Peyer's patch (tissue), 4 donors: ENCODE data around the gene HCRTR2. TPM values are rescaled to one million over a fixed set of nuclear protein-coding genes. Genes with fewer than 3 reads are reported as not detected.

ENCODE experiments used
- DNase-seq, 3 donors: peaks; one replicate each; pipeline ENCODE4 v3.0.0-alpha.2; 2017 to 2019
- H3K27ac ChIP-seq, 4 donors: fragments of 200-600 bp; sonication (generic); one replicate each; pipeline ENCODE4 v1.5.1; 2016 to 2019
- H3K27me3 ChIP-seq, 2 donors: fragments of 200-600 bp; sonication (generic); one replicate each; pipeline ENCODE4 v1.5.1; 2019
- H3K36me3 ChIP-seq, 3 donors: fragments of 200-600 bp; sonication (generic); one replicate each; pipeline ENCODE4 v1.5.1; 2016 to 2019
- H3K4me1 ChIP-seq, 4 donors: fragments of 200-600 bp; sonication (generic); one replicate each; pipeline ENCODE4 v1.5.1; 2016 to 2019
- H3K4me3 ChIP-seq, 4 donors: fragments of 200-600 bp; sonication (generic); 1 replicate in 3 of 4; 2 replicates in 1 of 4; pipeline ENCODE4 v1.5.1; 2016 to 2019; ENCODE audit warnings: mild to moderate bottlenecking in 1 of 4
- H3K9me3 ChIP-seq, 4 donors: fragments of 200-600 bp; sonication (generic); one replicate each; pipeline ENCODE4 v1.5.1; 2016 to 2019; ENCODE audit warnings: mild to moderate bottlenecking in 1 of 4
- POLR2A ChIP-seq, 2 donors: fragments of 450-650 bp; IDR thresholded peaks; one replicate each; pipeline ENCODE4 v1.5.1; 2017; ENCODE audit warnings: antibody characterized with exemption in 2 of 2, mild to moderate bottlenecking in 2 of 2, moderate library complexity in 2 of 2
- total RNA-seq, 4 donors: library from RNA; depleted of rRNA; stranded (reverse); fragments of >200 nt; gene quantifications; one replicate each; pipeline ENCODE4 v1.1.0, GENCODE V29; 2016
- TF ChIP-seq, protein P1 (sequence below), 6 experiments: fragments of 450-650 bp in 4 of 6; fragments of 200-600 bp in 2 of 6; sonication (generic) in 1 of 6; IDR thresholded peaks; one replicate each; pipeline ENCODE4 v1.5.1; 2017 to 2019; ENCODE audit warnings: antibody characterized with exemption in 6 of 6, mild to moderate bottlenecking in 3 of 6, moderate library complexity in 1 of 6

Gene HCRTR2
- total RNA-seq, 4 donors from 2014 or later = not detected

DNA sequence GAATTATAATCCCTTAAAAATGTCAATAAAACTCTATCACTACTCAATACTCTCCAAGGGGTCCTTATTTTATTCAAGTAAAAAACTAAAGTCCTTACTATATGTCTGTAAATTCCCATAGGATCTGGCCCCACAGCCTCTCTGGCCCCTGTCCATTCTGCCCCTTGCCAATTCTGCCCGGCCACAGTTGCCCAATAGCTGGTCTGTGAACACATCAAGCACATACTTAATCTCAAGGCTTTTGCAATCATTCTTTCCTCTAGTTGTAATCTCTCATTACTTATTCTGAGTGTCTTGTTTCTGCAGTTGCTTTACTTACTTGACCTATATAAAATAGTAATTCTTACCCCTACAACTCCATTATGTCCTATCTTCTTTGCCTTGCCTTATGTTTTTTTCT lies 130.4 kb downstream of the HCRTR2 start:
- Histone ChIP-seq H3K4me3 (no peak overlapping the region), H3K4me1 (no peaks in the 10 kb centered on the region), H3K9me3 (no peaks in the 10 kb centered on the region), H3K36me3 (no peaks in the 10 kb centered on the region), H3K27me3 (no peaks in the 10 kb centered on the region), H3K27ac (no peak overlapping the region)
- no peak for DNase-seq
- TF ChIP-seq, protein P1, sequence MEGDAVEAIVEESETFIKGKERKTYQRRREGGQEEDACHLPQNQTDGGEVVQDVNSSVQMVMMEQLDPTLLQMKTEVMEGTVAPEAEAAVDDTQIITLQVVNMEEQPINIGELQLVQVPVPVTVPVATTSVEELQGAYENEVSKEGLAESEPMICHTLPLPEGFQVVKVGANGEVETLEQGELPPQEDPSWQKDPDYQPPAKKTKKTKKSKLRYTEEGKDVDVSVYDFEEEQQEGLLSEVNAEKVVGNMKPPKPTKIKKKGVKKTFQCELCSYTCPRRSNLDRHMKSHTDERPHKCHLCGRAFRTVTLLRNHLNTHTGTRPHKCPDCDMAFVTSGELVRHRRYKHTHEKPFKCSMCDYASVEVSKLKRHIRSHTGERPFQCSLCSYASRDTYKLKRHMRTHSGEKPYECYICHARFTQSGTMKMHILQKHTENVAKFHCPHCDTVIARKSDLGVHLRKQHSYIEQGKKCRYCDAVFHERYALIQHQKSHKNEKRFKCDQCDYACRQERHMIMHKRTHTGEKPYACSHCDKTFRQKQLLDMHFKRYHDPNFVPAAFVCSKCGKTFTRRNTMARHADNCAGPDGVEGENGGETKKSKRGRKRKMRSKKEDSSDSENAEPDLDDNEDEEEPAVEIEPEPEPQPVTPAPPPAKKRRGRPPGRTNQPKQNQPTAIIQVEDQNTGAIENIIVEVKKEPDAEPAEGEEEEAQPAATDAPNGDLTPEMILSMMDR (IDR thresholded peaks at IDR 0.05) = no peak
- TF ChIP-seq POLR2A (IDR thresholded peaks at IDR 0.05) = no peak

DNA sequence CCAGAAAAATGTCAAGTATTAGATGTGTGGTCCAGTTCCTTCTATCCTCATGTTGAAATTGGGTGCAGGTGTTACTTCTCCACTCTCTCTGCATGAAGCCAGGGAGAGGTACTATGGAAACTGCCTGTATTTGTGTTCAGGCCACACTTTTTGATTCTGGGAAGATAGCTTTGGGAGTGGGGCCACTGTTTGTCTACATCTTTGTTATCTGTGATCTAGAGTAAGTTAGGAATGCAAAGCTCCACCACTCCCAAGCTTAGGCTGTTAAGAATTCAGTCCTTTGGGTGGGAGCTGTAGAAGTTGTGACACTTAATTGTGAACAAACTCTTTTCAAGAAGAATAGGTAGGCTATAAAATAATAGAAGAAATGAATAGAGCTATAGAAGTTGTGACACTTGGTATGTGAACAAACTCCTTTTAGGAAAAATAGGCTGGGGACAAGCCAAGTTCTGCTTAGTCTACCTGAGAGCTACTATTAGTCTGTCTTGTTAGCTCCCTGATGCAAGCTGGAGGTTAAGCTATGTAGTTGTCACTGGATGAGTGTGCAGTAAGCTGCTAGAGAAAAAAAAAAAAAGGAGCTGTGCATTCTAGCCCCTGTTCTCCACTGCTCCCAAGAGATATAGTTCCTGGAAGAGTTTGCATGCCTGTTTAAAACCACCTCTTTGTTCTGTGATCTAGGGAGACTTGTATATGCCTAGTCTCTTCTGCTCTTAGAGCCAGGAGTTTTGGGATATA lies 145.8 kb downstream of the HCRTR2 start:
- H3K4me3 ChIP-seq = no peak overlapping the region
- H3K27me3 ChIP-seq = no peaks in the 10 kb centered on the region
- no peak for TF ChIP-seq POLR2A (IDR thresholded peaks at IDR 0.05)
- TF ChIP-seq, protein P1 (IDR thresholded peaks at IDR 0.05) = no peak
- H3K27ac ChIP-seq = no peak overlapping the region
- no peaks in the 10 kb centered on the region for H3K36me3 ChIP-seq
- no peaks in the 10 kb centered on the region for H3K4me1 ChIP-seq
- no peaks in the 10 kb centered on the region for H3K9me3 ChIP-seq
- no peak for DNase-seq

DNA sequence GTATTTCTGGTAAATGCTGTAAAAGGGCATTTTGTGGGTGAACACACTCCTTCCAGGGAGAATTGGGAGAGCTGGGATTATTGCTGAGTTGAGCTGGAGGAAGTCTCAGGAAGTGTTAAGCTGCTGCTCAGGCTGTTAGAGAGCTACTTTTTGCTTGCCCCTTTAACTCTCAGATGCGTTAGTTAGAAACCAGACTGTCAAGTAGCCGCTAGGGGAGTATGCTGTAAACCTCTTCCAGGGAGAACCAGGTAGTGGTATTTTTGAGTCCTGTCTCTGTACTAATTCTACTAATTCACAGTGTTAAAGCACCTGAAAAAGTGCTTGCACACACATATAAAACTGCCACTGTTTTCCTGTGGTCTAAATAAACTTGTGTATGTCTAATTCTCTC lies 146.4 kb downstream of the HCRTR2 start:
- Histone ChIP-seq H3K9me3 (no peaks in the 10 kb centered on the region), H3K36me3 (no peaks in the 10 kb centered on the region), H3K4me1 (no peaks in the 10 kb centered on the region), H3K4me3 (no peak overlapping the region), H3K27ac (no peak overlapping the region), H3K27me3 (no peaks in the 10 kb centered on the region)
- TF ChIP-seq, protein P1 (IDR thresholded peaks at IDR 0.05) = no peak
- TF ChIP-seq POLR2A (IDR thresholded peaks at IDR 0.05) = no peak
- DNase-seq = no peak

DNA sequence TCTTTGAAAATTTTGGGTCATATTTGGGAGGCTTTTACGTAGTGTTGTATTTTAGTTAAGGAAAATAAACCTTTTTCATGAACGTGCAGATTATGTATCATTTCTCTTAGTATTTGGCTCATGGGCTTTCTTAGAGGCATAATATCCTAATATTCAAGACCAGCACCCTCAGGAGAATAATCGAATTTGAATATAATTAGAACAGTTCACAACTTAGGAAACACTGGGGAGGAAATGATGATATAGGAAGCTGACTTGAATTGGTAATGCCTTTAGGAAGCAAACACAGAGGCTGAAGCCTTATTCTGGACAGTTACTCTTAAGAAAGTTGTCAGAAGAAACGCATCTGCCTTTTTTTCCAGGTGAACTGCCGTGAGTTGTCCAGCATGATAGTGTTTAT lies 152.9 kb downstream of the HCRTR2 start, which contains the start of gene GFRAL:
Gene GFRAL (plus strand): TSS at position 301 of the 400 bp plus-strand sequence. CDS start 86 bp downstream, at position 387.
- DNase-seq = no peak
- Histone ChIP-seq H3K27me3 (no peaks in the 10 kb centered on the region), H3K36me3 (no peaks in the 10 kb centered on the region), H3K9me3 (no peaks in the 10 kb centered on the region), H3K27ac (no peak within 1 kb of the TSS), H3K4me1 (no peaks in the 10 kb centered on the region), H3K4me3 (no peak within 1 kb of the TSS)
- no peak for TF ChIP-seq POLR2A (IDR thresholded peaks at IDR 0.05)
- TF ChIP-seq, protein P1 (IDR thresholded peaks at IDR 0.05) = no peak

Other genes starting within 250 kb of the HCRTR2 start
- not detected for gene GFRAL, start 153.0 kb downstream of the HCRTR2 start, total RNA-seq